Activated gamma-delta T cell (primary cell): ENCODE measurements around the gene WAS.
A peak's percentile ranks its signal among the peaks of the same experiment; 100 is the strongest.
"Not testable (repeated sequence)": the region's sequence is repeated elsewhere in the genome, so short reads cannot be mapped to it uniquely, and the experiment has no call there.

Experiments
- DNase-seq: peaks from one replicate; lab custom pipeline; 2025; lab: John Stamatoyannopoulos, UW

The WAS gene

DNA sequence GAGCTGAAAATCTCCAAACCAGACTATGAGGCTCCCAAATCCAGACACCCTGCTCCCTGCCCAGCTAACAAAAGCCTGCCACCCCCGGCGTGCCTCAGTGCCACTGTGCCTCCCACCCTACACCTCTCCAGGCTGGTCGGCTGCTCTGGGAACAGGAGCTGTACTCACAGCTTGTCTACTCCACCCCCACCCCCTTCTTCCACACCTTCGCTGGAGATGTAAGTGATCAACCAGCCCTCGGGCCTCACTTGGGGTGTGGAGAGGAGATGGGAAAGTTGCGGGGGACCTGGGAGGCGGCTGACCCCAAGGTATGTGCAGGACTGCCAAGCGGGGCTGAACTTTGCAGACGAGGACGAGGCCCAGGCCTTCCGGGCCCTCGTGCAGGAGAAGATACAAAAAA, 1.8 kb downstream of the WAS start:
- no peak for DNase-seq

DNA sequence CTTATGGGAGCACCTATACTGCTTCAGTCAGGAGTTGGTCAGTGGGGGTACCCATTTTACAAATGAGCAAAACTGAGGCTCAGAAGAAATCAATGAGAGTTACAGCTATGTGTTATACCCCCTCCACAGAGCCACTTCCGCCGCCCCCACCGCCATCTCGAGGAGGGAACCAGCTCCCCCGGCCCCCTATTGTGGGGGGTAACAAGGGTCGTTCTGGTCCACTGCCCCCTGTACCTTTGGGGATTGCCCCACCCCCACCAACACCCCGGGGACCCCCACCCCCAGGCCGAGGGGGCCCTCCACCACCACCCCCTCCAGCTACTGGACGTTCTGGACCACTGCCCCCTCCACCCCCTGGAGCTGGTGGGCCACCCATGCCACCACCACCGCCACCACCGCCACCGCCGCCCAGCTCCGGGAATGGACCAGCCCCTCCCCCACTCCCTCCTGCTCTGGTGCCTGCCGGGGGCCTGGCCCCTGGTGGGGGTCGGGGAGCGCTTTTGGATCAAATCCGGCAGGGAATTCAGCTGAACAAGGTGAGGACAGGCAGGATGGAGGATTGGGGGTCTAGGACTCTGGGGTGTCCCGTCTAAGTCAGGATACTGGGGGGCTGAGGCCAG, 5.0 kb downstream of the WAS start:
- no peak for DNase-seq

DNA sequence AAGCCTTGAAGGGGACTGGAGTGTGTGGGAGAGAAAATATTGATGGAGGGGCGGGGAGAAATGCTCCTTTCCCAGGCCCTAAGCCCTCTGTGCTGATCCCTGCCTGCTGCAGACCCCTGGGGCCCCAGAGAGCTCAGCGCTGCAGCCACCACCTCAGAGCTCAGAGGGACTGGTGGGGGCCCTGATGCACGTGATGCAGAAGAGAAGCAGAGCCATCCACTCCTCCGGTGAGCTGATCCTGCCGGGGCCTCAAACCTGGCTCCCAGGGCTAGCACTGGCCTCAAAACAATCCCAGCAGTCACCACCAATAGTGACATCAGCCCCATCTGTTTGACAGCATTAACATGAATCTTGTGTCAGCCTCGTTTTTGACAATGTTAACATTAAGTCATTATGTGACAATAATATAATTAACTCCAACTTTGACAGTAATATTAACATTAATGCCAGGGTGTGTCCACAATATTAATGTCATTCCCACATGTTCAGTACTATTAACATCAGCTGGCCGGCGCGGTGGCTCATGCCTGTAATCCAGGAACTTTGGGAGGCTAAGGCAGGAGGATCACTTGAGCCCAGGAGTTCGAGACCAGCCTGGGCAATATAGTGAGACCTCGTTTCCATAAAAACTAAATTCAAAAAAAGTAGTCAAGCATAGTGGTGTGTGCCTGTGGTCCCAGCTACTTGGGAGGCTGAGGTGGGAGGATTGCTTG, 5.8 kb downstream of the WAS start:
- no peak for DNase-seq

DNA sequence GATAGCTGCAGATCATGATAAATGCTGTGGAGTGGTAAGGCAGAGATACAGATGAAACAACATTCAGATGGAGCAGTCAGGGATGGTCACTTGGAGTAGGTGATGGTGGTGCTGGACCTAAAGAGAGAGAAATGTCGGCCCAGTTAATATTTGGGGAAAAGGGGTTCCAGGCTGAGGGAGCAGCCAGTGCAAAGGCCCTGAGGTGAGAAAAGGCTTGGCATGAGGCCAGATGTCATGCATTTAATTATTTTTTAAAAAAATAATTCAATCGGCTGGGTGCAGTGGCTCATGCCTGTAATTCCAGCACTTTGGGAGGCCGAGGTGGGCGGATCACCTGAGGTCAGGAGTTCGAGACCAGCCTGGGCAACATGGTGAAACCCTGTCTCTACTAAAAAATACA, 8.1 kb downstream of the WAS start:
- DNase-seq = not testable (repeated sequence)

DNA sequence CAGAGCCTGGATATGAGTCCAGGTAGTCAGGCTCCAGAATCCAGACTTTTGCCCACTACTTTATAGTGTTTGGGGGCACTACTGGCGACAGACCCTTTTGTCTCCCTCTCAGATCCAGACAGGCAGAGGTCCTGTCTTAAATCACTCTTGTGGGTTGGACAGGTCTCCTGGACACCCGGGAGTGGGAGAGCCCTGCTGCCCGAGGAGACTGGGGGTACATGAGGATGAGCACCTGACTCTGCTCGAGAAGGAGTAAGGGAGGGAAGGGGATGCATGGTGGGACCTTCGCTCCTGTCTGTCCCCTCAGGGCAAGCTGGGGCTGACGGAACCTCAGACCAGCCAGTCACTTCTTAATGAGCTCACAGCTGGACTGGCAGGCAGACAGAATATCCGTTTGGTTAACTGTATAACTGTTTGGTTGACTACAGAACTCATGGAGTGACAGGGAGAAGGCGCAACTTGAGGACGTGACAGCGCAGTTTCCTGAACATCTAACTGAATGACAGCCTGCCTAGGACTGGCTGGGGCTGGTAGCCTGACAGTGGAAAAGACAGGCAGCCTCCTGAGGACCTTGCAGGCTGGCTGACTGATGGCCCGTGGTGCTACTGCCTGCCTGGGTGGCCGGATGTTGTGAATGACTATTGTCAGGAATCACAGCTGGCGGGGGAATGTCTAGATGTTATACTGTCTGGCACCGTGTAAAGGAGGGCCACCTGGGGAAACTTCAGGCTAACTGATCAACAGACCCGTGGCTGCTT, 11.4 kb downstream of the WAS start:
- DNase-seq = no peak

DNA sequence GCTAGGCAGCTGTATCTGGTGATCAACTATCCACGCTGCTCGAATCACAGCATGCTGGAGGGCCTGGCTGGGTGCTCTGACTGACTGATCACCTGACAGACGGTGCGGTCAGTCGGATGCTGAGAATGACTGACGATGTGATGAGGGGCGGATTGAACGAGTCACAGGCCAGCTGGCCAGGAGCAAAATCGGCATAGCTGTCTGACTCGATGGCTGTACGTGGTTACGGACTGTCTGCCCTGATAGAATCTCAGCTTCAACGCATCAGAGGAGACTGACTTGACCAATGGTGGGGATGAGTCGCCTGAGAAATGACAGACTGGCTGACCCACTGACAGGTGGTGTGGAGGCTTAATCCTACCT, 11.9 kb downstream of the WAS start:
- DNase-seq = no peak

DNA sequence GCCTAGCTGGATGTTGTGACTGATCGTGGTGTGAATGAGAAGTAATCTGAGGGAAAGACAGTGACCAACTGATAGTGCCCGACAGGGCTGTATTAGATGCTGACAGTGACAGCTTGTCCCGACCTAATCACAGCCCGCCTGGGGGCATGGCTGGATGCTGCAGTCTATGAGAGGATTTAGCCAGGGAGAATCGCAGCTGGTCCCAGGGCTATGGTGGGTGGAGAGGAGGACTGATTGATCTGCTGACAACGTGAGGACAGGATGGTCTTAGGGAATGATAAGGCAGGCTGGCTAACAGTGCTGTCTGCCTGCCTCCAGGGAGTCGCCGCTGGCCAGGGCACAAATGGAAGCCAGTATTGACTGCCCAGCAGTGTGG, 12.3 kb downstream of the WAS start:
- no peak for DNase-seq

DNA sequence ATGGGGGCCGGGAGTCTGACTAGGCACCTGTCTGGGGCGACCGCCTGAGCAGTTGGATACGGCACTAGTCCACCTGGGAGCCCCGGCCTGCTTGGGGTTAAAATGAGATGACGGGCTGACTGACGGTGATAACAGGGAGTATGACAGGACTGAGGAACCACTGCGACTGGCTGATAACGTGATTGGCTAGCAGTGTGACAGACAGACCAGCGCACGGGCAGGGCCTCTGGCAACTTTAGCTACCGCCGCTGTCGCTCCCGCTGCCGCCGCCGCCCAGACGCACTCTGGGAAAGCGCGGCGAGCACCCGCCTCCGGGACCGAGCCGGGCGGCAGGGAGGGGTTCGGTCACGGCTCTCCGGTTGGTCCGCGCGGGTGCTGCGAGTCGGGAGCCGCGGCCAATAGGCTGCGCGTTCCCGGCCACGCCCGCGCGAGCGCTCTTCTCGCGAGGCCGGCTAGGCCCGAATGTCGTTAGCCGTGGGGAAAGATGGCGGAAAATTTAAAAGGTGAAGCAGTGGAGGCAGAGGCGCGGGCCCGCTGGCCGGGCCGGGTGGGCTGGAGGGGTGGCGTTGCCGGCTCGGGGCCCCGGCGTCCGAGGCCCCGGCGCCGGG, 12.8 kb downstream of the WAS start, which contains the start of gene SUV39H1:
SUV39H1 (plus strand) TSS at position 434 of the 608 bp plus-strand sequence; CDS start at position 485, 51 bp downstream.
- peak; percentile 79 for DNase-seq

DNA sequence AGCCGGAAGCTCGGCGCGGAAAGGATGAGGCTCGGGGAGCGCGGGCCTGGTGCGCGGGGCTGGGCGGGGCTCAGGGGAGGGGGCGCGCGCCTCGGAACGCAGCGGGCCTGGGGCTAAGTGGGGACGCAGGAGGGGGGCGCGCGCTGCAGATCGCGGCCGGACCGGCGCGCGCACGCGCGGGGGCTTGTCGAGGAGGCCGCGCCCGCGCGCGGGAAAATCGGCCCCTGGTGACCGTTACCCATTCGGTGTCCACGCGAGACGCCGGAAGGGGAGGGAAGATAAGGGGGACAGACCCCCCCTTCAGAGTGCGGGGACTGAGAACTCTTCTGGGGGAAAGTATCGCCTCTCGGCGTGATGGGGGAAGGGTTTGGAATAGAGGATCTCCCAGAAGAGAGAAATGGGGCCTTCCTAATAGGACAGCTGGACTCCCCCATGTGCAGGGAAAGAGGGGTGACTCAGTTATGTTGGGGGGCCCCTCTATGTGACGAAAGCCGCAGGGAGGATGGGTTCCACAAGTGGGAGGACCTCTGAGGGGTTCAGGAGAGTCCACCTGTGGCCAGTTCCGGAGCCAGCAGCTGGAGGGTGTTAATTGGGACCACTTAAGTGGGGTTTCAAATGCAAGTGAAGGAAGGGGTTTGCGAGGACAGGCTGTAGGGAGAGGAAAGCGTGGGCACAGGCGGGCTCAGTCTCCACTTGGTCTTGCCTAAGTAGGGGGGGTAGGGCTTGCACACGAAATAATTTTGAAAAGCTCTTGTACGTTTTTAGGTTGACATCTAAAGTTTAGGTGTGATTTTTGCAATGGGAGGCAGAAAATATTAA, 13.5 kb downstream of the WAS start:
- DNase-seq = no peak

DNA sequence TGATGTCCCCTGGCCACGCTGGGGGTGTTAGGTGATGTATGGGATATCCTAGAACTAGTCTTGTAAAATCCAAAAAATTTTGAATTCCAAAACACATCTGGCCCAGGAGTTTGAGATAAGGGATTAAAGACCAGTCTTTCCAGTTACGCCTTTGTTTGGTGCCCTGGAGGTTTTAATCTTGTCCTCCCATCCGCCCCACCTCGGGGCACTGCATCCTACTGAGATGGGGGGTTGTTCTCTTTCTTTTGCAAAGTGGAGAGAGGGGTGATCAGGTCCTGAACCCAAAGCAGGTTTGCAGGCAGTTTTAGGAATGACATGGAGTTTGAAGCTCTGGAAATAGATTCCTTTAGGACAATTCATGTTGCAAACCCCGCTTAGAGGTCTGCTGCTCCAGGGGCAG, 14.7 kb downstream of the WAS start:
- no peak for DNase-seq

DNA sequence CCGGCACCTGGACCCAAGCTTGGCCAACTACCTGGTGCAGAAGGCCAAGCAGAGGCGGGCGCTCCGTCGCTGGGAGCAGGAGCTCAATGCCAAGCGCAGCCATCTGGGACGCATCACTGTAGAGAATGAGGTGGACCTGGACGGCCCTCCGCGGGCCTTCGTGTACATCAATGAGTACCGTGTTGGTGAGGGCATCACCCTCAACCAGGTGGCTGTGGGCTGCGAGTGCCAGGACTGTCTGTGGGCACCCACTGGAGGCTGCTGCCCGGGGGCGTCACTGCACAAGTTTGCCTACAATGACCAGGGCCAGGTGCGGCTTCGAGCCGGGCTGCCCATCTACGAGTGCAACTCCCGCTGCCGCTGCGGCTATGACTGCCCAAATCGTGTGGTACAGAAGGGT, 16.6 kb downstream of the WAS start:
- no peak for DNase-seq

DNA sequence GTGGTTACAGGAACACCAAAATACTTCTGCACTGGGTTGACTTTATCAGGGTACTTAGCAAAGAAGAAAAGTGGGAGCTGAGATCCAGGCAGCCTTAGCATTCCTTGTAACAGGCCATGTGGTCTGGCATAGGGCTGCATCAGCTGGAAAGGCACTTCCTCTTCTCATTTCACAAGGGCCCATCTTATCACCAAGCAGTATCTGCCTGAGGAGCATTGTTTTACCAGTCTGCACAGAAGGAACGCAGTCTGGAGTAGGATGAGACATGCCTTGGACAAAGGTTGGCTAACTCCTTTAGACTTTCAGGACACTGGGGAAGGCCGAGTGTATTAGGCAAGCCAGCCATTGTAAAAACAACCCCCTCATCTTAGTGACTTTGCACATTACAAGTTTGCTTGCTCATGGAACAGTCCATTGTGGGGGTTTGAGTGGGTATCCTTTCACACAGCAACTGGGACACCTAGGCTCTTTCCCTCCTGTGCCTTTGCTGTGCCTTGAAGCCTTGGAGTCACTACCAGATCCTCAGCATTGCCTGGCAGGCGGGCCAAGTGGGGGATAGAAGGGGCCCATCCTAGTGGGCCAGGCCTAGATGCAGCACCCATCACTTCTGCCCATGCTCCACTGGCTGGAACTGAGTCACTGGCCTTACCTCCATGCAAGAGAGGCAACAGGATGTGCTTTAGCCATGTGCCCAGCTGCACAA, 17.5 kb downstream of the WAS start:
- no peak for DNase-seq

DNA sequence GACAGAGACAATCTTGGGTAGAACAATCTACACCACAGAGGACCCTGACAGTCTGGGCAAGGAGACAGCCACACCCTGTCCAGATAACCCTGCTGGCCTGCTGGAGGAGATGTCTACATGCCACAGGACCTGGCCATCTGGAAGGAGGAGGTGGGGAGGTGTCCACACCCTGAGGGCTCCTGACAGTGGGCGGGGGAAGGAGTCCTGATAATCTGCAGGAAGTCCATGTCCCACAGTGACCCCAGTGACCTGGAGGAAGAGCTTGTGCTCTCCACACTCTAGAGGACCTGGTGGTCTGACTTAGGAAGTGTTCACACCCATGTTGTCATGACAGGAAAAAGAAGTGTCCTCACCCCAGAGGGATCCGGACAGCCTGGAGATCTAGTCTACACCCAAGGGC, 18.4 kb downstream of the WAS start:
- no peak for DNase-seq

DNA sequence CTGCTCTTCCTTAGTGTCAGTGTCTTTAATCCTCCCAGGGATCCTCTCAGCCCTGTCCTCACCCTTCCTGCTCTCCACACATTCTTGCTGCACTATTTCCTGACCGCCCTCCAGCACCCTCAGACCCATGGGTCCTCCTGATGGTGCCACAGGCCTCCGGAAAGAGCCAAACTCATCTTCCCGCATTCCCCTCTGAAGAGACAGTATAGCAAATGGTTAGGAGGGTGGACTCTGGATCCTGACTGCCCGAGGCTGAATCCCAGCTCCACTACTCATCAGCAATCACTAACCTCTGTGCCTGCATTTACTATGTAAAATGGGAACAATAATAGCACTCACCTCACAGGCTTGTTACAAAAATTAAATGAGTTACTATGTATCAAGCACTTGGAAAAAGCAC, 19.1 kb downstream of the WAS start:
- DNase-seq = no peak

DNA sequence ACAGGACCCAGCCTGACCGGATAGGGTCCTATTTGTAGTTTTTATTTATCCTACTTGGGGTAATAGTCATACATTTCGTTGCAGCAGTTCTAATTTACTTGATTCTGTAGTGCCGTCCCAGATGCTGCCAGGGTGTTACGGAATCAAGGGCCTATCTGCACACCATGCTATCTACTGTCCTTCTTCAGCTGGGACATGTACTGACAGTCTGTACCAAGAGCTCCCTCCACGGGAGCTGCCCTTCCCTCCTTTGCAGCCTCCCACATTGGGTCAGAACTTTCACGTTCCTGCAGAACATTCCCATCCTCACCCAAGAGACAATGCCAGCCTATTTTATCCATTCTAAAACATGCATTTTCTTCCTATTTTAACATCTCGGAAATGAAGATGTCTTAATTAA, 19.6 kb downstream of the WAS start:
- no peak for DNase-seq

DNA sequence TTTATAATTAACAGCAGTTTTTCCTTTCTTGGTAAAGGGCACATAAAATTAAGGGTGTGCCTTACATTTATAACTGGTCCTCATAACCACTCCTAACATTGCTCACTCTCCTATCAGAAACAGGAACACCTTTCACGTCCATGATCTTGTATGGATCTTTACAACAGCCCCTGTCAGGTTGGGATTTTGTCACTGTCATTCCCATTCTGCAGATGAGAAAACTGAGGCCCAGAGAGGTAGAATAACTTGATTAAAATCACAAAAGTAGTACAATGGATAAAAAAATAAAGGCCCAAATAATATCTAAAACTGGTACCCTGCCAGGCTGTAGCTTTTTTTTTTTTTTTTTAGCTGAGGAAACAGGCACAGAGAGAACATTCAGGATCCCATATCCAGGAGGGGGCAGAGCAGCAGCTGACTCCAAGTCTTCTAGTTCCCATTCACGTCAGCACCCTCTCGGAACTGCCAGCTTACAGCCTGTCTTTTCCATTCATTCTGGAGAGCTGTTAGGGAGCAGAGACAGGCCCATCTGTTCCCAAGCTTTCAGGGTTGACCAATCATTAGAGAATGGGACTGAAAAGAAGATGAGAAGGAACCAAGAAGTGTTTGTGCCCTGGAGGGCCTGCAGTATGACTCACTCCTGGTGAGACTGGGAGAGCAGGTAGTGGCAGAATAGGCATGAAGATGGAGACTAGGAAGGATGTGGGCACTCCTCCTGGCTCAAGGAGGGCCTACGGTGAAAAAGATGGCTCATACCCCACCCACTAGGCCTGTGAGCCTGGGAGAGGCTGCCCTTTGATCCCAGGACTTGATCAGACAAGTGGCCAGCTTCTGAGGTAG, 20.3 kb downstream of the WAS start:
- DNase-seq = no peak

DNA sequence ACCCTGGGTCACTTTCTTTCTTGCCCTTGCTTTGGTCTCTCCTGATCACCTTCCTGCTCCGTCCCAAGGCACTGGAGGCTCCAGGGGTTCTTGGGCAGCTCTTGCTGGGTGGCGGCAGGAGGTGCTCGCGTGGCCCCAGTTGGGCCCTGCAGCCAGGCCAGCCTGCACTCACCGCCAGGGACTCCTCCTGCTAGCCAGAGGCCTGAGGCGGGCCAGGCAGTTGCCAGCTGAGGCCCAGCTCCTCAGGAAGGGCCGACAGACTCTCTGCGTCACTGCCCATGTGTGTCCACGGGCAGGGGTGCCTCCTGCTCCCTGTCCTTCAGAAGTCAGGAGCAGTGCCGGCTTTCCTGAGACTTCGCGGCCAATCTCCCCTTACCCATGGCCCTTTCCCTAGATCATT, 22.3 kb downstream of the WAS start:
- DNase-seq = no peak

DNA sequence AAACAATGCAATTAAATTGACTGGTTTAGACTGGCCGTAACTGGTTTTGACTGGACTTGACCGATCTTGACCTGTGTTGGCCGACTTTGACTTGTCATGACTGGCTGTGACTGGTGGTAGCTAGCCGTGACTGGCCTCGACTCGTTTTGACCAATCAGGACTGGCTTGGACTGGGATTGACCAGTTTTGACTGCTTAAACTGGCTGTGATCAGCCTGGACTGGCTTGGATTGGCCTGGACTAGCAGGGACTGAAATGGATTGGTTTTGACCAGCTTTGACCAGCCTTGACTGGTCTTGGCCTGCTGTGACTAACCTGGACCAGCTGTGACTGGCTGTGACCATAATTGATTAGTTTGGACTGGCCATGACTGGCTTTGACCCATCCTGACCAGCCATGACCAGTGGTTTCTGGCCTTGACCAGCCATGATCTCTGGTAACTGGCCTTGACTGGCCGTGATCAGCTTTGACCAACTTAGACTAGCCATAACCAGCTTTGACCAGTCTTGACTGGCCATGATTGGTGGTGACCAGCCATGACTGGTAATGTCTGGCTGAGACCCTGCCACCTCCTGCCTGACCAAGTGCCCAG, 26.0 kb downstream of the WAS start:
- no peak for DNase-seq

DNA sequence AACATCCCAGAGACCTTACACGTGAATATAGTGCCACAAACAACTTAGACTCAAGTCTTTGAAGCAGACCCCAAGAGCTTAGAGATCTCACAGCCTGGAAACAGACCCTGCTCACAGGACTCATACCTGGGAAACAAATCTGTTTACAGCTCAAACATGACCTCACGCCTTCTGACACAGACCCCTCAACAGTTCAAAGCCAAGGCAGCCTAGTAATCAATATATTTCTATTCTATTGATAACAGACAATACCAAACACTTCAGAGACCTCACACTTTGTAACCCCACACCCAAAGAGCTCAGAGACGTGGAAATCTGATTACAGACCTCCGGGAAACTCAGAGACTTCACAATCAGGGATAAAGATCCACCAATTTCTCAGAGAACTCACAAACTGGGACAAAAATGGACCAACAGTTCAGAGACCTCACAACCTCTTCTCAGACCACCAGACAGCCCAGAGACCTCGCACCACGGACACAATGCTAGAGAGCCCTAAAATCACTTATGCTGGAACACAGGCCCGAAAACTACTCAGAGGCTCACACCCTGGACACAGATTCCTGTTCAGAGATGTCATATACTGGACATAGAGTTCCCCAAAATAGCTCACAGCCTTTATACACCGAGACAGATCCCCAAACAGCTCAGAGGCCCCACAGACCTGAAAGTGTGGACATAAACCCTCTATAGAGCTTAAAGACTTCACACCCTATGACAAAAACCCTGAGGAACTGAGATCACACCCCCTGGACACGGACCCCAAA, 27.7 kb downstream of the WAS start:
- DNase-seq = no peak
